ENCODE data around the gene SAMM50. TPM values are rescaled to one million over a fixed set of nuclear protein-coding genes. Genes with fewer than 3 reads are reported as not detected.

SAMM50 gene
- total RNA-seq, 2 donors from 2014 or later, result 54.4 to 56.0 TPM

DNA sequence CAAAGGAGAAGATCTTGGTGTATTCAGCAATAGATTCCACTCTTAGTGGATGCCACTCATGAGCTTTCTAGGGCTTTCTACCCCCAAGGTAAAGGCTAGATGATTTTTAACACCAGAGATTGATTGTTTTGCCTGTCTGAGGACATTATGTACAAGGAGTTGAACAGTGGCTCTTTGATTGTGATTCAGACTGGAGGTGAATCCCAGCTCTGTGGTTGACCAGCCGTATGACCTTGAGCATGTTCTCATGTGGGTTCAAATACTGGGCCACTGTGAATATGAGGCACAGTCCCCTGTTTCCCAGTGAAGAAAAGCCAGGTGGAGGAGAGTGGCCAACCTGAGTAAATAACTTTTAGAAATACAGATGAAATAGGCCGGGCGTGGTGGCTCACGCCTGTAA lies 44.9 kb downstream of the SAMM50 start:
- H3K9me3 ChIP-seq (ENCODE audit: control insufficient read depth, low read length), result no peaks in the 10 kb centered on the region
- peaks cover 39% of the 10 kb centered on the region for H3K36me3 ChIP-seq (ENCODE audit: control insufficient read depth, insufficient read depth, low read length)
- WGBS, 2 experiments (ENCODE audit: insufficient coverage in 1 of 2, insufficient read length in 1 of 2), result 95 to 97% methylated on average over 4 of the region's 4 CpGs
- H3K4me1 ChIP-seq (ENCODE audit: control insufficient read depth, insufficient read depth, low read length), result no peaks in the 10 kb centered on the region
- no peaks in the 10 kb centered on the region for H3K27me3 ChIP-seq (ENCODE audit: control insufficient read depth, insufficient read depth, low read length, poor library complexity, severe bottlenecking)
- H3K27ac Mint-ChIP-seq, result no peak overlapping the region
- H3K9me3 Mint-ChIP-seq, result no peaks in the 10 kb centered on the region
- peaks cover 2% of the 10 kb centered on the region for H3K4me1 Mint-ChIP-seq
- H3K4me3 ChIP-seq (ENCODE audit: low read length), result no peak overlapping the region
- H3K36me3 Mint-ChIP-seq (ENCODE audit: low read depth), result peaks cover 46% of the 10 kb centered on the region
- H3K27me3 Mint-ChIP-seq (ENCODE audit: insufficient read depth), result no peaks in the 10 kb centered on the region
- H3K27ac ChIP-seq (ENCODE audit: low read depth, low read length), result no peak overlapping the region
- no peak overlapping the region for H3K9ac ChIP-seq (ENCODE audit: extremely low read depth, low read length, poor library complexity, severe bottlenecking)
- DNase-seq, result no peak
- TF ChIP-seq CTCF (conservative IDR thresholded peaks at IDR 0.05), result no peak
- H3K4me3 Mint-ChIP-seq, result no peak overlapping the region

- H3K9me3 ChIP-seq (ENCODE audit: control insufficient read depth, low read length), result peaks cover 7% of the 10 kb centered on the region
- Mint-ChIP-seq H3K9me3 (no peaks in the 10 kb centered on the region), H3K4me1 (peaks cover 2% of the 10 kb centered on the region), H3K27me3 (ENCODE audit: insufficient read depth) (no peaks in the 10 kb centered on the region), H3K4me3 (no peak overlapping the region), H3K27ac (no peak overlapping the region), H3K36me3 (ENCODE audit: low read depth) (peaks cover 41% of the 10 kb centered on the region)
- no peak overlapping the region for H3K9ac ChIP-seq (ENCODE audit: extremely low read depth, low read length, poor library complexity, severe bottlenecking)
- H3K27me3 ChIP-seq (ENCODE audit: control insufficient read depth, insufficient read depth, low read length, poor library complexity, severe bottlenecking), result no peaks in the 10 kb centered on the region
- no peak overlapping the region for H3K27ac ChIP-seq (ENCODE audit: low read depth, low read length)
- H3K4me1 ChIP-seq (ENCODE audit: control insufficient read depth, insufficient read depth, low read length), result no peaks in the 10 kb centered on the region
- 95 to 96% methylated on average over 6 to 7 of the region's 7 CpGs for WGBS, 2 experiments (ENCODE audit: insufficient coverage in 1 of 2, insufficient read length in 1 of 2)
- no peak overlapping the region for H3K4me3 ChIP-seq (ENCODE audit: low read length)
- H3K36me3 ChIP-seq (ENCODE audit: control insufficient read depth, insufficient read depth, low read length), result peaks cover 32% of the 10 kb centered on the region
- no peak for DNase-seq
- no peak for TF ChIP-seq CTCF (conservative IDR thresholded peaks at IDR 0.05)
Measured at GRCh38 chr22:44001521-44001920, 46.3 kb downstream of the SAMM50 start.

- Histone ChIP-seq H3K9me3 (ENCODE audit: control insufficient read depth, low read length) (peaks cover 7% of the 10 kb centered on the region), H3K27ac (ENCODE audit: low read depth, low read length) (no peak overlapping the region), H3K27me3 (ENCODE audit: control insufficient read depth, insufficient read depth, low read length, poor library complexity, severe bottlenecking) (no peaks in the 10 kb centered on the region), H3K4me3 (ENCODE audit: low read length) (no peak overlapping the region), H3K4me1 (ENCODE audit: control insufficient read depth, insufficient read depth, low read length) (no peaks in the 10 kb centered on the region), H3K36me3 (ENCODE audit: control insufficient read depth, insufficient read depth, low read length) (peaks cover 24% of the 10 kb centered on the region), H3K9ac (ENCODE audit: extremely low read depth, low read length, poor library complexity, severe bottlenecking) (no peak overlapping the region)
- WGBS, 2 experiments (ENCODE audit: insufficient coverage in 1 of 2, insufficient read length in 1 of 2), result 88 to 91% methylated on average over 9 to 11 of the region's 11 CpGs
- peaks cover 2% of the 10 kb centered on the region for H3K4me1 Mint-ChIP-seq
- H3K9me3 Mint-ChIP-seq, result peaks cover 4% of the 10 kb centered on the region
- TF ChIP-seq CTCF (conservative IDR thresholded peaks at IDR 0.05), result no peak
- H3K27me3 Mint-ChIP-seq (ENCODE audit: insufficient read depth), result no peaks in the 10 kb centered on the region
- H3K36me3 Mint-ChIP-seq (ENCODE audit: low read depth), result peaks cover 39% of the 10 kb centered on the region
- DNase-seq, result no peak
- no peak overlapping the region for H3K27ac Mint-ChIP-seq
- H3K4me3 Mint-ChIP-seq, result no peak overlapping the region
Measured at GRCh38 chr22:44002324-44002723, 47.1 kb downstream of the SAMM50 start.
